HepG2 (cell line): ENCODE measurements around the gene MORN1. TPM values are rescaled to one million over a fixed set of nuclear protein-coding genes. Genes with fewer than 3 reads are reported as not detected.
A peak's percentile ranks its signal among the peaks of the same experiment; 100 is the strongest.

ENCODE experiments used
- ATAC-seq: fragments of 200-7000 bp; cut with Tn5 transposase; 3 replicates; pipeline ENCODE4 v1.9.1; 2020; ENCODE audit warnings: mild to moderate bottlenecking, moderate library complexity
- BruUV-seq: library from RNA; stranded (reverse); fragments of 400-500 nt; replicated peaks from 2 replicates; lab custom pipeline; 2021; lab: Mats Ljungman, UMichigan
- CTCF ChIA-PET: fragments of 300-600 bp; formaldehyde crosslinking; extraction: SDS; loops from one replicate; lab custom pipeline; 2021; ENCODE audit warnings: low total read pairs, inconsistent platforms, low intra/inter-chr PET ratio; lab: Yijun Ruan, JAX
- POLR2A ChIA-PET: fragments of 350-600 bp; sonication (Branson Sonifier 250); formaldehyde crosslinking; loops from one replicate; lab custom pipeline; 2020; ENCODE audit warnings: antibody characterized with exemption, inconsistent platforms; lab: Yijun Ruan, JAX
- DNase-seq: peaks from one replicate; pipeline ENCODE4 v3.0.0-alpha.2; 2015; ENCODE audit warnings: low spot score
- FAIRE-seq: peaks from 3 replicates; lab custom pipeline; 2011; peaks lifted over from hg19 to GRCh38; lab: Jason Lieb, UNC
- H2AFZ ChIP-seq: one replicate; pipeline ENCODE4 v1.6.1; 2011; ENCODE audit warnings: low read length, inconsistent platforms
- H3K27ac ChIP-seq: fragments of 300-600 bp; 3 replicates; pipeline ENCODE4 v1.8.0; 2011; ENCODE audit warnings: mixed run types, mild to moderate bottlenecking, mixed read lengths, low read length, inconsistent platforms; ENCODE audit not compliant: insufficient read depth; ENCODE audit errors: extremely low read length
- H3K27me3 ChIP-seq, 2 experiments: fragments of 200-600 bp in 1 of 2; 2 replicates in 1 of 2; 3 replicates in 1 of 2; pipeline versions ENCODE4 v1.6.0 to v1.8.0; 2011; ENCODE audit warnings: low read length in 2 of 2, mild to moderate bottlenecking in 2 of 2, moderate library complexity in 2 of 2, inconsistent platforms in 1 of 2; ENCODE audit not compliant: insufficient read depth in 2 of 2, control insufficient read depth in 1 of 2
- H3K36me3 ChIP-seq, 2 experiments: fragments of 200-600 bp in 1 of 2; replicated peaks in 1 of 2; 2 replicates in 1 of 2; 3 replicates in 1 of 2; pipeline versions ENCODE4 v1.5.1 to v1.8.0; 2011; ENCODE audit warnings: low read length in 2 of 2, inconsistent platforms in 1 of 2; ENCODE audit not compliant: insufficient read depth in 2 of 2, control insufficient read depth in 1 of 2
- H3K4me1 ChIP-seq: 2 replicates; pipeline ENCODE4 v1.5.1; 2012; ENCODE audit warnings: low read length, inconsistent platforms; ENCODE audit not compliant: insufficient read depth
- H3K4me2 ChIP-seq: 2 replicates; pipeline ENCODE4 v1.6.0; 2011; ENCODE audit warnings: low read depth, low read length, inconsistent platforms
- H3K4me3 ChIP-seq, 3 experiments: fragments of 200-600 bp in 1 of 3; sonication (generic), shearing (Covaris generic) in 1 of 3; replicated peaks in 1 of 3; 2 replicates each; pipeline ENCODE4 v1.5.1; 2011 to 2016; ENCODE audit warnings: low read length in 3 of 3, inconsistent platforms in 2 of 3, low read depth in 2 of 3, mild to moderate bottlenecking in 2 of 3, control low read depth in 1 of 3, mixed read lengths in 1 of 3; ENCODE audit not compliant: insufficient read depth in 1 of 3
- H3K79me2 ChIP-seq: one replicate; pipeline ENCODE4 v1.6.1; 2011; ENCODE audit warnings: low read length, inconsistent platforms; ENCODE audit not compliant: insufficient read depth
- H3K9ac ChIP-seq: 2 replicates; pipeline ENCODE4 v1.6.0; 2011; ENCODE audit warnings: mild to moderate bottlenecking, low read depth, low read length, inconsistent platforms; ENCODE audit not compliant: insufficient read depth
- H3K9me3 ChIP-seq: 2 replicates; pipeline ENCODE4 v1.5.1; 2012; ENCODE audit warnings: mild to moderate bottlenecking, low read length
- H4K20me1 ChIP-seq: 2 replicates; pipeline ENCODE4 v1.6.0; 2011; ENCODE audit warnings: inconsistent platforms, mild to moderate bottlenecking, low read length, moderate library complexity; ENCODE audit not compliant: insufficient read depth
- GABPB1 ChIP-seq: IDR thresholded peaks from 2 replicates; pipeline ENCODE4 v1.6.1; 2016; ENCODE audit warnings: mild to moderate bottlenecking, missing genetic modification reagents, moderate library complexity, missing compliant biosample characterization
- ZBTB38 ChIP-seq: sonication (generic); formaldehyde crosslinking; IDR thresholded peaks from 2 replicates; pipeline ENCODE4 v1.5.1; 2020; ENCODE audit warnings: mild to moderate bottlenecking, missing genetic modification reagents
- ZKSCAN5 ChIP-seq: sonication (generic); formaldehyde crosslinking; IDR thresholded peaks from 2 replicates; pipeline ENCODE4 v1.5.1; 2020; ENCODE audit warnings: mild to moderate bottlenecking, missing genetic modification reagents
- ZNF124 ChIP-seq: sonication (generic); formaldehyde crosslinking; IDR thresholded peaks from 2 replicates; pipeline ENCODE4 v1.4.0; 2020; ENCODE audit warnings: missing genetic modification reagents
- ZNF263 ChIP-seq: sonication (generic); formaldehyde crosslinking; IDR thresholded peaks from 2 replicates; pipeline ENCODE4 v1.4.0; 2020; ENCODE audit warnings: missing genetic modification reagents
- ZNF687 ChIP-seq: sonication (generic); formaldehyde crosslinking; IDR thresholded peaks from 2 replicates; pipeline ENCODE4 v1.5.1; 2020; ENCODE audit warnings: mild to moderate bottlenecking, missing genetic modification reagents, moderate library complexity
- ZSCAN25 ChIP-seq: sonication (generic); formaldehyde crosslinking; IDR thresholded peaks from 2 replicates; pipeline ENCODE4 v1.8.0; 2022; ENCODE audit warnings: mild to moderate bottlenecking, missing genetic modification reagents
- WGBS: methylation state at CpG from one replicate; pipeline ENCODE4 v1.1.6; 2017; ENCODE audit warnings: low lambda C conversion rate; 5-methylcytosine and 5-hydroxymethylcytosine counted together
- in situ Hi-C: cut with HindIII; loops from 2 replicates; pipeline ENCODE4 v1.10.0; 2017; ENCODE audit warnings: low pct_unique_long_range_greater_than_20kb; ENCODE audit not compliant: extremely low pct_ligation_motif_present
- intact Hi-C: fragments of 100-400 bp; cut with micrococcal nuclease; formaldehyde crosslinking; loops from one replicate; pipeline ENCODE4 v1.10.0; 2022; ENCODE audit not compliant: unreplicated experiment
- polyA plus RNA-seq, 8 experiments: library from polyadenylated mRNA; depleted of rRNA in 3 of 8; stranded (reverse) in 7 of 8; unstranded in 1 of 8; fragments of >200 nt; fragmentation: Illumina TruSeq in 4 of 8; extraction: Trizol in 4 of 8; gene quantifications; 2 replicates each; pipeline versions ENCODE4 v1.2.1 to v1.2.3, GENCODE V29; 2011 to 2016; ENCODE audit warnings: low read depth in 4 of 8, missing spikeins in 1 of 8, mixed read lengths in 1 of 8; ENCODE audit not compliant: insufficient read depth in 1 of 8
- total RNA-seq, 5 experiments: library from RNA; depleted of rRNA; stranded (reverse); fragments of >200 nt; fragmentation: Illumina TruSeq; extraction: Trizol; gene quantifications; 2 replicates each; pipeline ENCODE4 v1.2.3, GENCODE V29; 2016; ENCODE audit warnings: low read depth in 1 of 5

The MORN1 gene
- total and polyA plus RNA-seq, 2 of the 13 experiments (the other 11 are each of a cell fraction or from before 2014, with no cell fraction given) = 3.1 to 6.5 TPM

DNA sequence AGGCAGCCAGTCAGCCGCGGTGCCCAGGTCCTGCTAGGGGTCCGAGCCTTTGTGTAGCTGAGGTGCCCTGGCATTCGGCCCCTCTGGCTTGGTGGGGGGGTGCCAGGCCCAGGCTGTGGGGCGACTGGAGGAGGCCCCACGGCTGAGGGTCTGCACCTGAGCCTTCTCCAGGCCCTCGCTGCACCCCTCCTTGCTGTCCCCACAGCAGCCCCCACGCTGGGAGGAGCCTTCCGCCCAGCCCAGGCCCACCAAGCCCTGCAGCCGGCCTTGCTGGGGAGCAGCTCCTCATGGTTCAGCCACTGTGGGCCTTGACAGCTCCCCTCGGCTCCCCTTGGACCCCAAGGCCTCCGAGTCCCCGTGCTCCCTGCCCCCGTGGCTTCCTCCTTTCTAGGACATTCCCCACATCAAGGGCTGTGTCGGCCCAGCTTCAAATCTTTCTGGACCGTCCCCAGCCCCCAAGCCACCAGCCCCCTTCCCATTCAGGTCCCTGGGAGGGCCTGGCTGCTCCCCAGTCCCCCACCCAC lies 67.8 kb downstream of the MORN1 start:
- WGBS = 28% methylated on average over 7 of the region's 16 CpGs
- H4K20me1 ChIP-seq = no peaks in the 10 kb centered on the region
- no peak overlapping the region for H3K4me3 ChIP-seq
- POLR2A ChIA-PET = no interaction called here
- H3K27me3 ChIP-seq = peaks cover 27 to 81% of the 10 kb centered on the region in 2 experiments
- CTCF ChIA-PET = no interaction called here
- no peak overlapping the region for H3K4me2 ChIP-seq
- H2AFZ ChIP-seq = no peak overlapping the region
- peaks cover 21% of the 10 kb centered on the region for H3K4me1 ChIP-seq
- ATAC-seq (no peak), DNase-seq (no peak), FAIRE-seq (no peak)
- in situ Hi-C loops = no loop called here
- H3K36me3 ChIP-seq = no peaks in the 10 kb centered on the region
- no peak overlapping the region for H3K9ac ChIP-seq
- TF ChIP-seq ZKSCAN5 (no peak), ZBTB38 (0 out of 2 replicates have a peak, but pooled peaks have one; percentile 1), GABPB1 (CRISPR knock-in tag) (no peak), ZNF263 (peak; percentile 57; the same call in 1 of the 2 replicates), ZSCAN25 (CRISPR knock-in tag) (no peak)
- H3K27ac ChIP-seq = no peak overlapping the region
- intact Hi-C loops = no loop called here
- no peaks in the 10 kb centered on the region for H3K9me3 ChIP-seq
- no TSS peak for BruUV-seq
- no peaks in the 10 kb centered on the region for H3K79me2 ChIP-seq

DNA sequence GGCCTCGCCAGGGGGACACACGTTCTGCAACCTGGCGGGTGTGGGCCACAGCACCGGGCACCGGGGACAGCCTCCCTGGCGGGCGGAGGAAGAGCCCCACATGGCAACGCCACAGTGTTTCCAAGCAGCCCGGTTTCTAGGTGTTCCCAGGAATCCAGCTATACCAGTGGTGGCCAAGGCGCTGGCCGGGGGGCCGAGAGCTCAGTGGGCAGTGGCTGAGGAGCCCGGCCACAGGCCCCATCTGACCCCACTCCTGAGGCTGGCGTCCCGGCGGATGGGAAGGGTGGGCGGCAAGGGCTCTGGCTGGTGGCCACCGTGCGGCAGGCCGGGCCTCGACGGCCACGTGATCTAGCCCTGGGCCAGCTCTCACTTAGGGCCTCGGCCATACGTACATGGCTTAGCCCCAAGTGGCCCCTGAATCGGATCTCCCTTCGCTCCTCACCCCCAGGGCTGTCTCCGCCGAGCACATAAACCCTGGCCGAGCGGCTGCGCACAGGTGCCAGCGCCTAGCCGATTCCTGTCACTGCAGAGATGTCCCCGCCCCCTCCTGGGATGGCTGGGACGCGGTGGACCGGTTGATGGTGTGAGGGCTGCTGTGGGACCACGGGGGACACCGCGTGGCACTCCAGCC lies 68.7 kb downstream of the MORN1 start:
- in situ Hi-C loops = no loop called here
- Histone ChIP-seq H3K4me2 (peak overlapping the region; percentile 45), H3K9ac (no peak overlapping the region), H3K9me3 (no peaks in the 10 kb centered on the region), H3K27ac (no peak overlapping the region), H3K27me3 (peaks cover 21 to 78% of the 10 kb centered on the region in 2 experiments), H3K79me2 (no peaks in the 10 kb centered on the region), H4K20me1 (no peaks in the 10 kb centered on the region), H3K36me3 (no peaks in the 10 kb centered on the region), H3K4me3 (peak overlapping the region in 2 of 3 experiments; percentile 5 to 36; a peak in 1 of 6 replicates), H3K4me1 (peaks cover 28% of the 10 kb centered on the region), H2AFZ (no peak overlapping the region)
- peak; percentile 5 for ATAC-seq
- WGBS = 68% methylated on average over 8 of the region's 41 CpGs
- FAIRE-seq = no peak
- no TSS peak for BruUV-seq
- TF ChIP-seq ZNF687 (peak; percentile 16; the same call in 1 of the 2 replicates), ZNF124 (no peak)
- DNase-seq = no peak
- POLR2A ChIA-PET = no interaction called here
- CTCF ChIA-PET = no interaction called here
- intact Hi-C loops = no loop called here
